MM.1S (cell line): ENCODE measurements around the gene NPW.

Experiments used
- DNase-seq: peaks from one replicate; pipeline ENCODE4 v3.0.0-alpha.2; 2015
- H2AFZ ChIP-seq: fragments of 300-600 bp; sonication (generic); 2 replicates; pipeline ENCODE4 v1.6.0; 2016; ENCODE audit warnings: antibody characterized with exemption, low read length
- H3F3A ChIP-seq: fragments of 300-600 bp; sonication (generic); 2 replicates; pipeline ENCODE4 v1.6.1; 2016; ENCODE audit warnings: mild to moderate bottlenecking, antibody characterized with exemption, low read length, moderate library complexity, mixed read lengths; ENCODE audit not compliant: insufficient read depth
- H3K27ac ChIP-seq: fragments of 300-600 bp; sonication (generic); 2 replicates; pipeline ENCODE4 v1.5.1; 2016; ENCODE audit warnings: mild to moderate bottlenecking, low read length
- H3K27me3 ChIP-seq: fragments of 300-600 bp; sonication (generic); replicated peaks from 2 replicates; pipeline ENCODE4 v1.6.0; 2016; ENCODE audit warnings: low read length; ENCODE audit not compliant: insufficient read depth
- H3K36me3 ChIP-seq: fragments of 300-600 bp; sonication (generic); replicated peaks from 2 replicates; pipeline ENCODE4 v1.6.1; 2016; ENCODE audit warnings: mild to moderate bottlenecking, low read length, mixed read lengths; ENCODE audit not compliant: insufficient read depth
- H3K4me1 ChIP-seq: fragments of 300-600 bp; sonication (generic); 2 replicates; pipeline ENCODE4 v1.6.1; 2016; ENCODE audit warnings: low read length, mixed read lengths
- H3K4me2 ChIP-seq: fragments of 300-600 bp; sonication (generic); 2 replicates; pipeline ENCODE4 v1.6.0; 2016; ENCODE audit warnings: low read depth, low read length
- H3K4me3 ChIP-seq: fragments of 300-600 bp; sonication (generic); 2 replicates; pipeline ENCODE4 v1.5.1; 2016; ENCODE audit warnings: low read length, mixed read lengths
- H3K79me2 ChIP-seq: fragments of 300-600 bp; sonication (generic); 2 replicates; pipeline ENCODE4 v1.6.1; 2016; ENCODE audit warnings: mixed run types, low read length, mixed read lengths
- H3K9ac ChIP-seq: fragments of 300-600 bp; sonication (generic); 2 replicates; pipeline ENCODE4 v1.6.1; 2016; ENCODE audit warnings: low read length, mixed read lengths
- H3K9me2 ChIP-seq: fragments of 300-600 bp; sonication (generic); replicated peaks from 2 replicates; pipeline ENCODE4 v1.6.1; 2016; ENCODE audit warnings: mild to moderate bottlenecking, low read length, mixed read lengths; ENCODE audit not compliant: insufficient read depth
- H3K9me3 ChIP-seq: fragments of 300-600 bp; sonication (generic); replicated peaks from 2 replicates; pipeline ENCODE4 v1.6.1; 2016; ENCODE audit warnings: mild to moderate bottlenecking, low read length, mixed read lengths; ENCODE audit not compliant: insufficient read depth
- H4K20me1 ChIP-seq: fragments of 300-600 bp; sonication (generic); 2 replicates; pipeline ENCODE4 v1.6.1; 2016; ENCODE audit warnings: mild to moderate bottlenecking, low read length, moderate library complexity, mixed read lengths; ENCODE audit not compliant: insufficient read depth
- EZH2 ChIP-seq: fragments of 300-600 bp; sonication (generic); optimal IDR thresholded peaks from 2 replicates; pipeline ENCODE3; 2017; ENCODE audit warnings: low read depth, mild to moderate bottlenecking, antibody characterized with exemption, low read length, mixed read lengths
- EZH2phosphoT487 ChIP-seq: fragments of 300-600 bp; sonication (generic); IDR thresholded peaks from 2 replicates; pipeline ENCODE4 v1.6.1; 2018; ENCODE audit warnings: antibody characterized with exemption, low read length
- TF ChIP-seq, protein P1 (sequence below): fragments of 300-600 bp; sonication (generic); IDR thresholded peaks from 2 replicates; pipeline ENCODE4 v1.5.1; 2016; ENCODE audit warnings: antibody characterized with exemption, low read length, mixed read lengths

NPW gene

DNA sequence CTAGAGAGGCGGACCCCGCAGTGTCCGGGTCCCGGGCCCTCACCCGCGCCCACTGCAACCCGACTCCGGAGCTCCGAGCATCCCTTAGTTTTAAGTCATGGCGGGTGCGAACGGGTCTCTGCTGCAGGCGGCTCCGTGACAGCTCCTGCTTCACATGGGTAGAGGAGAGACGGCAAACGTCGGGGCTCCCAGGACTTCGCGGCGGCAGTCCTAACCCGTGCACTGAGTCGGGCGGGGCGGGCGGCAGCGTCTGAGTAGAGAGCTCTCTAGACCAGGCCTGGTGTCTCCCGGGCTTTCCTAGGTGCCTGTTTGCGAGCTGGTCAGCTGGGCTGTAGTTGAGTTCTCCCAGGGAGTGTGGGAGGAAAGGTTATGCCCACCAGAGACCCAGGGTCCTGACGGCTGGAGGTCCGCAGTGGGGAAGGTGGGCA is 28.5 kb downstream of the NPW start:
- peak overlapping the region; percentile 93 for H3K4me2 ChIP-seq
- DNase-seq = peak; percentile 21
- H2AFZ ChIP-seq = peak overlapping the region; percentile 91
- H3K4me3 ChIP-seq = peak overlapping the region; percentile 89
- no peaks in the 10 kb centered on the region for H3F3A ChIP-seq
- H4K20me1 ChIP-seq = no peaks in the 10 kb centered on the region
- no peaks in the 10 kb centered on the region for H3K27me3 ChIP-seq
- H3K4me1 ChIP-seq = peaks cover 4% of the 10 kb centered on the region
- no peaks in the 10 kb centered on the region for H3K36me3 ChIP-seq
- peak overlapping the region; percentile 65; the same call in 1 of the 2 replicates for H3K9ac ChIP-seq
- H3K79me2 ChIP-seq = peaks cover 25% of the 10 kb centered on the region
- no peak overlapping the region for H3K27ac ChIP-seq
- no peaks in the 10 kb centered on the region for H3K9me2 ChIP-seq
- H3K9me3 ChIP-seq = no peaks in the 10 kb centered on the region
- TF ChIP-seq, protein P1, sequence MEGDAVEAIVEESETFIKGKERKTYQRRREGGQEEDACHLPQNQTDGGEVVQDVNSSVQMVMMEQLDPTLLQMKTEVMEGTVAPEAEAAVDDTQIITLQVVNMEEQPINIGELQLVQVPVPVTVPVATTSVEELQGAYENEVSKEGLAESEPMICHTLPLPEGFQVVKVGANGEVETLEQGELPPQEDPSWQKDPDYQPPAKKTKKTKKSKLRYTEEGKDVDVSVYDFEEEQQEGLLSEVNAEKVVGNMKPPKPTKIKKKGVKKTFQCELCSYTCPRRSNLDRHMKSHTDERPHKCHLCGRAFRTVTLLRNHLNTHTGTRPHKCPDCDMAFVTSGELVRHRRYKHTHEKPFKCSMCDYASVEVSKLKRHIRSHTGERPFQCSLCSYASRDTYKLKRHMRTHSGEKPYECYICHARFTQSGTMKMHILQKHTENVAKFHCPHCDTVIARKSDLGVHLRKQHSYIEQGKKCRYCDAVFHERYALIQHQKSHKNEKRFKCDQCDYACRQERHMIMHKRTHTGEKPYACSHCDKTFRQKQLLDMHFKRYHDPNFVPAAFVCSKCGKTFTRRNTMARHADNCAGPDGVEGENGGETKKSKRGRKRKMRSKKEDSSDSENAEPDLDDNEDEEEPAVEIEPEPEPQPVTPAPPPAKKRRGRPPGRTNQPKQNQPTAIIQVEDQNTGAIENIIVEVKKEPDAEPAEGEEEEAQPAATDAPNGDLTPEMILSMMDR = no peak
- TF ChIP-seq EZH2phosphoT487 = no peak
- TF ChIP-seq EZH2 = no peak

DNA sequence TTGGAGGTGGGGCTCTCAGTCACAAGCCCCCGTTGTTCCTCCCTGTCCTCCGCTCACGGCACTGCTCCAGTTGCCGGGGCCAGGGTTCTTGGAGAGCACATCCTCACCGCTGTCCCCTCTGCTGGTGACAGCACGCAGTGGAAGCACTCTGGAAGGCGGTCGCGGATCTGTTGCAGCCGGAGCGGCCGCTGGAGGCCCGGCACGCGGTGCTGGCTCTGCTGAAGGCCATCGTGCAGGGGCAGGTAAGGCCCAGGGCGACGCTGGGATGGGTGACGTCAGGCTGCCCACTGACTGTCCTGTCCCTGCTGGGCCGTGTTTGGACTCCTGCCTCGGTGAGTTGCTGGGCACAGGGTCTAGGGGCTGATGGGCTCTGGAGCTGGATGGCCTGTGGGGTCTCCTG is 33.6 kb downstream of the NPW start:
- Histone ChIP-seq H3K9me3 (no peaks in the 10 kb centered on the region), H3K27ac (no peak overlapping the region), H3K4me2 (no peak overlapping the region), H3K4me1 (peaks cover 4% of the 10 kb centered on the region), H3K9ac (no peak overlapping the region), H3K36me3 (no peaks in the 10 kb centered on the region), H2AFZ (no peak overlapping the region), H3K27me3 (no peaks in the 10 kb centered on the region), H3F3A (no peaks in the 10 kb centered on the region), H3K9me2 (no peaks in the 10 kb centered on the region), H3K4me3 (no peak overlapping the region), H4K20me1 (no peaks in the 10 kb centered on the region), H3K79me2 (peaks cover 16% of the 10 kb centered on the region)
- no peak for TF ChIP-seq EZH2phosphoT487
- TF ChIP-seq EZH2 = no peak
- TF ChIP-seq, protein P1 = no peak
- no peak for DNase-seq

DNA sequence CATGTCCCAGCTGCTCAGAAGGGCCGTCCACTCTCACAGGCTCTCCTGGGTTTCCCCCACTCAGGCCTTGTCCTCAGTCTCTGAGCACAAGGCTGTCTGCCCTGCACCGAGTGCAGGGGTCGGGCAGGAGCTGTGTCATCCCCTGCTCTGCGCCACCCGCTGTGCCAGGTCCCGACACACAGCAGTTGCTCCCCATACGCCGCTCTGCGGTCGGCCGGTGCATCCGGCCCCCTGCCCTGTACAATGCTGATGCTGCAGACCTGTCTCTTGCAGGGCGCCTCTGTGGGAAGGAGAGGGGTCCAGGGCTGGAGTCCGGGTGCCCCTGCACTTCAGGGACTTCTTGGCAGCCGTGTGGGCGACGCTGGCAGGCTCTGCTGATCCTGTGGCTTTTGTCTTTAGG is 34.3 kb downstream of the NPW start:
- Histone ChIP-seq H3K79me2 (peaks cover 9% of the 10 kb centered on the region), H3K9ac (no peak overlapping the region), H3K36me3 (no peaks in the 10 kb centered on the region), H3F3A (no peaks in the 10 kb centered on the region), H4K20me1 (no peaks in the 10 kb centered on the region), H3K4me3 (no peak overlapping the region), H3K27me3 (no peaks in the 10 kb centered on the region), H3K27ac (no peak overlapping the region), H3K4me2 (no peak overlapping the region), H3K4me1 (no peaks in the 10 kb centered on the region; the same call in 1 of the 2 replicates), H3K9me3 (no peaks in the 10 kb centered on the region), H3K9me2 (no peaks in the 10 kb centered on the region), H2AFZ (no peak overlapping the region)
- TF ChIP-seq, protein P1 = no peak
- TF ChIP-seq EZH2phosphoT487 (no peak), EZH2 (no peak)
- no peak for DNase-seq
